Fibroblast of lung (primary cell): ENCODE results near the gene FABP6. TPM values are rescaled to one million over a fixed set of nuclear protein-coding genes. Genes with fewer than 3 reads are reported as not detected.

Experiments used
- DNase-seq, 2 donors: peaks; one replicate each; pipeline versions ENCODE4 v3.0.0 to v3.0.0-alpha.2; 2010; ENCODE audit warnings: low read depth in 2 of 2
- H2AFZ ChIP-seq: 2 replicates; pipeline ENCODE4 v1.5.1; 2012; ENCODE audit warnings: low read length, control low read depth, inconsistent platforms
- H3K27ac ChIP-seq: 2 replicates; pipeline ENCODE4 v1.5.1; 2011; ENCODE audit warnings: low read length, control low read depth; ENCODE audit not compliant: insufficient read depth
- H3K27me3 ChIP-seq: 2 replicates; pipeline ENCODE4 v1.5.1; 2011; ENCODE audit warnings: mild to moderate bottlenecking, low read length; ENCODE audit not compliant: control insufficient read depth, insufficient read depth
- H3K36me3 ChIP-seq: 2 replicates; pipeline ENCODE4 v1.5.1; 2011; ENCODE audit warnings: low read length; ENCODE audit not compliant: control insufficient read depth, insufficient read depth
- H3K4me1 ChIP-seq: 2 replicates; pipeline ENCODE4 v1.5.1; 2011; ENCODE audit warnings: low read length; ENCODE audit not compliant: control insufficient read depth, insufficient read depth; ENCODE audit errors: extremely low read depth
- H3K4me2 ChIP-seq: 2 replicates; pipeline ENCODE4 v1.5.1; 2011; ENCODE audit warnings: low read length, control low read depth; ENCODE audit not compliant: insufficient read depth; ENCODE audit errors: extremely low read depth
- H3K4me3 ChIP-seq, 4 experiments: fragments of 200-600 bp in 1 of 4; sonication (generic) in 1 of 4; replicated peaks in 1 of 4; 2 replicates each; pipeline ENCODE4 v1.5.1; 2011 to 2016; ENCODE audit warnings: low read length in 4 of 4, low read depth in 3 of 4, mild to moderate bottlenecking in 3 of 4, control low read depth in 2 of 4, inconsistent platforms in 1 of 4, mixed read lengths in 1 of 4; ENCODE audit not compliant: insufficient read depth in 1 of 4; ENCODE audit errors: control extremely low read depth in 1 of 4
- H3K79me2 ChIP-seq: 2 replicates; pipeline ENCODE4 v1.5.1; 2012; ENCODE audit warnings: mild to moderate bottlenecking, low read length, inconsistent platforms; ENCODE audit not compliant: control insufficient read depth, insufficient read depth
- H3K9ac ChIP-seq: 2 replicates; pipeline ENCODE4 v1.5.1; 2011; ENCODE audit warnings: mild to moderate bottlenecking, low read length, control low read depth; ENCODE audit not compliant: insufficient read depth
- H3K9me3 ChIP-seq: 2 replicates; pipeline ENCODE4 v1.5.1; 2012; ENCODE audit warnings: low read depth, low read length; ENCODE audit not compliant: control insufficient read depth, insufficient read depth
- H4K20me1 ChIP-seq: 2 replicates; pipeline ENCODE4 v1.5.1; 2011; ENCODE audit warnings: low read length; ENCODE audit not compliant: control insufficient read depth, insufficient read depth; ENCODE audit errors: extremely low read depth
- CTCF ChIP-seq, 2 donors: IDR thresholded peaks in 1 of 2; conservative IDR thresholded peaks in 1 of 2; 1 replicate in 1 of 2; 2 replicates in 1 of 2; pipeline ENCODE4 v1.5.1; 2011 to 2012; ENCODE audit warnings: low read length in 2 of 2, control low read depth in 1 of 2, inconsistent platforms in 1 of 2, low read depth in 1 of 2, mild to moderate bottlenecking in 1 of 2
- EZH2 ChIP-seq: IDR thresholded peaks from 2 replicates; pipeline ENCODE4 v1.5.1; 2012; ENCODE audit warnings: low read length, control low read depth, mild to moderate bottlenecking; ENCODE audit errors: missing control alignments
- polyA plus RNA-seq, 2 donors: library from polyadenylated mRNA; depleted of rRNA in 1 of 2; stranded (reverse) in 1 of 2; unstranded in 1 of 2; fragments of >200 nt; gene quantifications; 2 replicates each; pipeline ENCODE4 v1.2.1, GENCODE V29; 2011 to 2012; ENCODE audit warnings: missing spikeins in 1 of 2
- total RNA-seq: library from RNA; depleted of rRNA; stranded (reverse); fragments of >200 nt; gene quantifications from 2 replicates; pipeline ENCODE4 v1.2.1, GENCODE V29; 2014

Gene FABP6
- total and polyA plus RNA-seq, 2 donors (not counting 1 experiment from before 2014, with no cell fraction given) = not detected

GRCh38 chr5:160198146-160198545 lies 31.2 kb upstream of the FABP6 start:
- H3K9me3 ChIP-seq = no peaks in the 10 kb centered on the region
- no peaks in the 10 kb centered on the region for H3K36me3 ChIP-seq
- no peaks in the 10 kb centered on the region for H4K20me1 ChIP-seq
- no peak overlapping the region for H3K27ac ChIP-seq
- no peak overlapping the region for H3K4me3 ChIP-seq
- TF ChIP-seq EZH2 (no peak), CTCF (conservative IDR thresholded peaks at IDR 0.05 in 1 of 2, IDR thresholded peaks at IDR 0.05 in 1 of 2; ENCODE audit: low read depth in 1 of 2, low read length in 2 of 2) (no peak)
- peaks cover 17% of the 10 kb centered on the region for H3K4me1 ChIP-seq
- H3K27me3 ChIP-seq = no peaks in the 10 kb centered on the region
- H3K4me2 ChIP-seq = no peak overlapping the region
- H3K79me2 ChIP-seq = no peaks in the 10 kb centered on the region
- no peak overlapping the region for H3K9ac ChIP-seq
- H2AFZ ChIP-seq = peak overlapping the region; percentile 16
- no peak for DNase-seq

GRCh38 chr5:160198841-160199409 lies 30.4 kb upstream of the FABP6 start:
- H3K27me3 ChIP-seq = no peaks in the 10 kb centered on the region
- peak overlapping the region in 2 of 4 experiments; percentile 4 to 22 for H3K4me3 ChIP-seq
- no peak overlapping the region for H3K27ac ChIP-seq
- peaks cover 17% of the 10 kb centered on the region for H3K4me1 ChIP-seq
- peak overlapping the region; percentile 23 for H3K9ac ChIP-seq
- no peaks in the 10 kb centered on the region for H4K20me1 ChIP-seq
- H3K36me3 ChIP-seq = no peaks in the 10 kb centered on the region
- H3K4me2 ChIP-seq = peak overlapping the region; percentile 71
- no peaks in the 10 kb centered on the region for H3K9me3 ChIP-seq
- no peaks in the 10 kb centered on the region for H3K79me2 ChIP-seq
- TF ChIP-seq EZH2 (no peak), CTCF (conservative IDR thresholded peaks at IDR 0.05 in 1 of 2, IDR thresholded peaks at IDR 0.05 in 1 of 2; ENCODE audit: low read depth in 1 of 2, low read length in 2 of 2) (no peak)
- peak overlapping the region; percentile 87 for H2AFZ ChIP-seq
- no peak for DNase-seq

GRCh38 chr5:160199410-160199911 lies 29.8 kb upstream of the FABP6 start:
- Histone ChIP-seq H3K9me3 (no peaks in the 10 kb centered on the region), H2AFZ (peak overlapping the region; percentile 98), H3K27me3 (no peaks in the 10 kb centered on the region), H3K4me3 (peak overlapping the region in 3 of 4 experiments; percentile 30 to 53 (median 38)), H3K27ac (no peak overlapping the region), H3K9ac (peak overlapping the region; percentile 55), H3K4me2 (peak overlapping the region; percentile 78), H4K20me1 (no peaks in the 10 kb centered on the region), H3K79me2 (no peaks in the 10 kb centered on the region), H3K4me1 (peaks cover 17% of the 10 kb centered on the region), H3K36me3 (no peaks in the 10 kb centered on the region)
- peak; percentile 33 to 36 for DNase-seq
- no peak for TF ChIP-seq EZH2
- TF ChIP-seq CTCF (conservative IDR thresholded peaks at IDR 0.05 in 1 of 2, IDR thresholded peaks at IDR 0.05 in 1 of 2; ENCODE audit: low read depth in 1 of 2, low read length in 2 of 2) = peak; percentile 25 to 77
